K562 (cell line): Measurements from ENCODE around the gene GCN1. TPM values are rescaled to one million over a fixed set of nuclear protein-coding genes. Genes with fewer than 3 reads are reported as not detected.

Experiments used
- ATF6 ChIP-seq: sonication (generic); formaldehyde crosslinking; IDR thresholded peaks from 2 replicates; pipeline ENCODE4 v1.4.0; 2020; ENCODE audit warnings: mild to moderate bottlenecking, missing genetic modification reagents
- BCOR ChIP-seq: fragments of 450-650 bp; IDR thresholded peaks from 2 replicates; pipeline ENCODE4 v1.6.1; 2016
- BRD9 ChIP-seq: fragments of 450-650 bp; IDR thresholded peaks from 2 replicates; pipeline ENCODE4 v1.6.1; 2018; ENCODE audit warnings: low read depth; ENCODE audit not compliant: partially characterized antibody
- FOXP4 ChIP-seq: sonication (generic); formaldehyde crosslinking; IDR thresholded peaks from 2 replicates; pipeline ENCODE4 v1.8.0; 2022; ENCODE audit warnings: mild to moderate bottlenecking, missing genetic modification reagents, borderline replicate concordance
- FUS ChIP-seq: fragments of 200-400 bp; formaldehyde crosslinking; optimal IDR thresholded peaks from 2 replicates; pipeline ENCODE3; 2017; ENCODE audit warnings: low read depth, low read length
- RBBP5 ChIP-seq: fragments of 200-600 bp; sonication (generic); IDR thresholded peaks from 2 replicates; pipeline ENCODE4 v1.6.1; 2012; ENCODE audit warnings: borderline replicate concordance, mild to moderate bottlenecking, low read length, control low read depth, inconsistent platforms; ENCODE audit not compliant: insufficient read depth, poor library complexity, severe bottlenecking
- RBM22 ChIP-seq: fragments of 200-400 bp; formaldehyde crosslinking; IDR thresholded peaks from 2 replicates; pipeline ENCODE4 v1.6.1; 2018; ENCODE audit warnings: low read length, low read depth; ENCODE audit not compliant: poor library complexity, severe bottlenecking
- RCOR1 ChIP-seq, 2 experiments: IDR thresholded peaks; 2 replicates each; pipeline ENCODE4 v1.6.1; 2012; ENCODE audit warnings: low read depth in 2 of 2, low read length in 2 of 2, borderline replicate concordance in 1 of 2, improper control_type of control experiment in 1 of 2
- SMARCA4 ChIP-seq: fragments of 450-650 bp; IDR thresholded peaks from 2 replicates; pipeline ENCODE4 v1.6.1; 2016
- SMARCB1 ChIP-seq: IDR thresholded peaks from 2 replicates; pipeline ENCODE4 v1.6.1; 2011; ENCODE audit warnings: improper control_type of control experiment, low read depth; ENCODE audit not compliant: insufficient read length
- SNIP1 ChIP-seq: fragments of 450-650 bp; IDR thresholded peaks from 2 replicates; pipeline ENCODE4 v1.7.1; 2017; ENCODE audit warnings: low read depth, mild to moderate bottlenecking
- SPI1 ChIP-seq: IDR thresholded peaks from 2 replicates; pipeline ENCODE4 v1.6.1; 2011; ENCODE audit warnings: low read depth, low read length, control low read depth, borderline replicate concordance
- TBP ChIP-seq: optimal IDR thresholded peaks from 2 replicates; pipeline ENCODE3; 2011; ENCODE audit warnings: low read depth, low read length, improper control_type of control experiment
- THRA ChIP-seq: fragments of 450-650 bp; IDR thresholded peaks from 2 replicates; pipeline ENCODE4 v1.6.1; 2017; ENCODE audit warnings: mild to moderate bottlenecking, moderate library complexity
- ZBTB7A ChIP-seq: IDR thresholded peaks from 2 replicates; pipeline ENCODE4 v1.6.1; 2011; ENCODE audit warnings: low read depth, mild to moderate bottlenecking, low read length, moderate library complexity, borderline replicate concordance; ENCODE audit not compliant: control insufficient read depth
- ZNF133 ChIP-seq: fragments of 250-450 bp; sonication (Bioruptor Pico); IDR thresholded peaks from 2 replicates; pipeline ENCODE4 v1.4.0; 2020; ENCODE audit warnings: mild to moderate bottlenecking
- ZNF384 ChIP-seq: IDR thresholded peaks from 2 replicates; pipeline ENCODE4 v1.6.1; 2012; ENCODE audit warnings: low read depth, low read length, improper control_type of control experiment
- ZNF41 ChIP-seq: fragments of 250-450 bp; sonication (Bioruptor Pico); conservative IDR thresholded peaks from 2 replicates; pipeline ENCODE4 v1.4.0; 2020; ENCODE audit warnings: mild to moderate bottlenecking
- ZNF449 ChIP-seq: fragments of 250-450 bp; sonication (Bioruptor Pico); IDR thresholded peaks from 2 replicates; pipeline ENCODE4 v1.8.0; 2022; ENCODE audit warnings: moderate library complexity, mild to moderate bottlenecking, inconsistent platforms
- ZNF511 ChIP-seq: sonication (generic); formaldehyde crosslinking; IDR thresholded peaks from 2 replicates; pipeline ENCODE4 v1.8.0; 2022; ENCODE audit warnings: mild to moderate bottlenecking, missing genetic modification reagents
- polyA plus RNA-seq, 8 experiments: library from polyadenylated mRNA; depleted of rRNA in 4 of 8; stranded (reverse) in 5 of 8; unstranded in 3 of 8; fragments of >200 nt; fragmentation: Nextera tagmentation in 2 of 8; fragmentation: Illumina TruSeq in 1 of 8; extraction: Ambion mirVana in 2 of 8; extraction: Trizol in 1 of 8; gene quantifications; 2 replicates each; pipeline versions ENCODE4 v1.2.1 to v1.2.3, GENCODE V29; 2011 to 2014; ENCODE audit warnings: inconsistent platforms in 1 of 8, missing spikeins in 1 of 8
- total RNA-seq, 7 experiments: library from RNA; depleted of rRNA in 6 of 7; stranded (reverse); fragments of >200 nt in 6 of 7; fragmentation: Illumina TruSeq in 2 of 7; extraction: Trizol in 2 of 7; gene quantifications; 2 replicates each; pipeline versions ENCODE4 v1.2.1 to v1.2.3, GENCODE V29; 2011 to 2021; ENCODE audit warnings: low replicate concordance in 1 of 7

The GCN1 gene
- total and polyA plus RNA-seq, 9 of the 15 experiments (the other 6 are each of a cell fraction or from before 2014, with no cell fraction given), result 11.9 to 190 (median 51.7) TPM

GRCh38 chr12:120086801-120087621 is 107.5 kb downstream of the GCN1 start (continued):
- peak in 1 of 2 experiments; percentile 98; a peak in 2 of 4 replicates for TF ChIP-seq RCOR1 (IDR thresholded peaks at IDR 0.05; ENCODE audit: borderline replicate concordance in 1 of 2, low read depth in 2 of 2, low read length in 2 of 2)
- no peak for TF ChIP-seq FUS
- TF ChIP-seq TBP, result peak; percentile 59
- peak; percentile 95 for TF ChIP-seq RBM22
- TF ChIP-seq SNIP1, result no peak
- TF ChIP-seq ZNF384, result no peak; the same call in 1 of the 2 replicates
- TF ChIP-seq THRA, result no peak
- peak; percentile 32; the same call in 1 of the 2 replicates for TF ChIP-seq SPI1
- no peak for TF ChIP-seq ZNF449 (CRISPR knock-in tag)
- TF ChIP-seq ATF6, result 0 out of 2 replicates have a peak, but pooled peaks have one; percentile 50
- TF ChIP-seq RBBP5, result no peak
- no peak for TF ChIP-seq SMARCB1
- TF ChIP-seq BCOR, result peak; percentile 69
- TF ChIP-seq ZNF511, result no peak
- TF ChIP-seq FOXP4 (CRISPR knock-in tag), result peak; percentile 75
- peak; percentile 79 for TF ChIP-seq SMARCA4
- no peak for TF ChIP-seq ZNF41 (CRISPR knock-in tag)
- TF ChIP-seq BRD9, result no peak
- no peak for TF ChIP-seq ZNF133 (CRISPR knock-in tag)
- peak; percentile 64; the same call in 1 of the 2 replicates for TF ChIP-seq ZBTB7A
